ENCODE measurements around the gene SH2D5. TPM values are rescaled to one million over a fixed set of nuclear protein-coding genes. Genes with fewer than 3 reads are reported as not detected.

The SH2D5 gene
- polyA plus RNA-seq, 4 donors = 0.07 to 1.1 (median 0.16) TPM

DNA sequence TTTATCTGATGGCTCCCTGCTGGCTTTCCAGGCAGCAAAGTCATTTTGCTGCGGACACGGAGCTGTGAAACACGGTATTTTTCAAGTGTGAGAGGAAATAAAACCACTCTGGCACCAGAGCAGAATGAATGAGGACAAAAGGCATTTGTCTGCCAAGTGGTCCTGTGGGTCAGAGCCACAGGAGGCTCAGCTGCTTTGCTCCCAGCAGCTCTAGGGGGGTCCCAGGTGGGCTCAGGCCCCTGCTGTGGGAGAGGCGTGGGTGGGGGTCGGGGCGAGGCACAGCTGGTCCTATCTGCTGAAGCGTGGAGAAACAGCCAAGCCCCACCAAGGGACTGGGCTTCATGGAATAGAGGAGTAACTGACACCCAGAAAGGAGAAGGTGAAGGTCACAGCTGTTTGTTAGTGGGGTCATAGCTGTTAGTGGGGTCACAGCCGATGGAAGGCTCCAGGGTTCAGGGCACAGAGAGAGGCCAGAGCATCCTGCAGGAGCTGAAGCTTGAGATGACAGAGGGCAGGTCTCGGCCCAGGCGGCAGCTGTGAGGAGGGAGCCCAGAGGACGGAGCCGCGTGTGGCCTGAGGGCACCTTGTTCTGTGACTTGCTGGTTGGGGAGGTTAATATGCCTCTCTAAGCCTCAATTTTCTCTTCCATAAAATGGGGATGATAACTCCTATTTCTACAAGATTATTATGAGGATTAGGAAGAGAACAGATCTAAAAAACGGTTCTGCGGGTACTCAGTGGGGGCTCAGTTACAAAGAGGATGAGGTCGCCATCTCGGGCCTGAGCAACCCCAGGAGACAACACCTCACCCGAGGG lies 21.8 kb downstream of the SH2D5 start:
- Histone ChIP-seq H3K9me3 (ENCODE audit: control insufficient read depth in 2 of 2, insufficient read depth in 1 of 2, low read depth in 1 of 2, low read length in 1 of 2) (peaks cover 0 to 3% of the 10 kb centered on the region in 2 donors), H3K4me3 (ENCODE audit: low read depth in 1 of 3, low read length in 3 of 3) (no peak overlapping the region), H3K27ac (ENCODE audit: low read depth in 1 of 3, low read length in 2 of 3) (no peak overlapping the region), H3K4me1 (ENCODE audit: control insufficient read depth in 3 of 3, insufficient read depth in 2 of 3, low read depth in 1 of 3, low read length in 2 of 3) (no peaks in the 10 kb centered on the region), H3K36me3 (ENCODE audit: control insufficient read depth in 3 of 3, insufficient read depth in 2 of 3, low read depth in 1 of 3, low read length in 3 of 3) (no peaks in the 10 kb centered on the region), H3K27me3 (ENCODE audit: control insufficient read depth in 3 of 3, insufficient read depth in 3 of 3, low read length in 3 of 3) (peaks cover 0 to 2% (median 0%) of the 10 kb centered on the region in 3 donors)
- WGBS, 3 donors = 66 to 71% (median 67%) methylated on average over 18 of the region's 18 CpGs
- FAIRE-seq (no peak), DNase-seq (no peak)

DNA sequence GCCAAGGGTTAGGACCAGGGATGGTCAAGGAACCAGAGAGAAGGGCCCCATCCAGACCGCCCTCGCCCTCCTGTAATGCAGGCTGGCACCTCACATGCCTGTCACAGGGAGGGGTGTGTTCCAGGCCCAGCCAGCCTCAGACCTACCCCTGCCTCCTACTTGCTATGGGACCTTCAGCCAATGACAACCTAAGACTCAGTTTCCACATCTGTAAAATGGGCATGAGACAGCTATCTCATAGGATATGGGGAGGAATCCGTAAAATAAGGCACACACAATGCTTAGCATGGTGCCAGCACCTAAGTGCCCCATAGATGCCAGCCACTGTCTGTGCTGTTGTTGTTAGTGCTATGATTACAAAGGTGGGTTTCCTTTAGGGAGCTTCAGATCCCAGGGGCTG lies 22.6 kb downstream of the SH2D5 start:
- no peak overlapping the region for H3K27ac ChIP-seq (ENCODE audit: low read depth in 1 of 3, low read length in 2 of 3)
- H3K27me3 ChIP-seq (ENCODE audit: control insufficient read depth in 3 of 3, insufficient read depth in 3 of 3, low read length in 3 of 3) = no peaks in the 10 kb centered on the region
- H3K4me1 ChIP-seq (ENCODE audit: control insufficient read depth in 3 of 3, insufficient read depth in 2 of 3, low read depth in 1 of 3, low read length in 2 of 3) = no peaks in the 10 kb centered on the region
- H3K36me3 ChIP-seq (ENCODE audit: control insufficient read depth in 3 of 3, insufficient read depth in 2 of 3, low read depth in 1 of 3, low read length in 3 of 3) = no peaks in the 10 kb centered on the region
- FAIRE-seq (no peak), DNase-seq (no peak)
- H3K4me3 ChIP-seq (ENCODE audit: low read depth in 1 of 3, low read length in 3 of 3) = no peak overlapping the region
- 87 to 94% (median 92%) methylated on average over 2 to 3 of the region's 3 CpGs for WGBS, 3 donors
- peaks cover 0 to 3% of the 10 kb centered on the region in 2 donors for H3K9me3 ChIP-seq (ENCODE audit: control insufficient read depth in 2 of 2, insufficient read depth in 1 of 2, low read depth in 1 of 2, low read length in 1 of 2)

DNA sequence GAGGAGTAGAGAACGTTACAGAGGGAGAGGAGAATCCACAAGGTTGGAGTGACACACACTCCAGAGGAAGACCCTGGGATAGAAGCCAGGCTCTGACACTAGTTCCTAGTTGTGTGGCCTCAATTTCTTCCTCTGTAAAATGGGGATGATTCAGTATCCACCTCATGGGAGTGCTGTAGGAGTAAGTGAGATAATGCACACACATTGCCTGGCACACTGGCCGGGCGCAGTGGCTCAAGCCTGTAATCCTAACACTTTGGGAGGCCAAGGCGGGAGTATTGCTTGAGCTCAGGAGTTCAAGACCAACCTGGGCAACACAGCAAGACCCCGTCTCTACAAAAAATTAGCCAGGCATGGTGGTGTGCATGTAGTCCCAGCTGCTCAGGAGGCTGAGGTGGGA lies 23.6 kb downstream of the SH2D5 start:
- FAIRE-seq (no peak), DNase-seq (no peak)
- H3K4me1 ChIP-seq (ENCODE audit: control insufficient read depth in 3 of 3, insufficient read depth in 2 of 3, low read depth in 1 of 3, low read length in 2 of 3) = no peaks in the 10 kb centered on the region
- no peaks in the 10 kb centered on the region for H3K36me3 ChIP-seq (ENCODE audit: control insufficient read depth in 3 of 3, insufficient read depth in 2 of 3, low read depth in 1 of 3, low read length in 3 of 3)
- H3K27me3 ChIP-seq (ENCODE audit: control insufficient read depth in 3 of 3, insufficient read depth in 3 of 3, low read length in 3 of 3) = no peaks in the 10 kb centered on the region
- no peak overlapping the region for H3K27ac ChIP-seq (ENCODE audit: low read depth in 1 of 3, low read length in 2 of 3)
- 74 to 87% (median 80%) methylated on average over 5 of the region's 5 CpGs for WGBS, 3 donors
- no peak overlapping the region for H3K4me3 ChIP-seq (ENCODE audit: low read depth in 1 of 3, low read length in 3 of 3)
- H3K9me3 ChIP-seq (ENCODE audit: control insufficient read depth in 2 of 2, insufficient read depth in 1 of 2, low read depth in 1 of 2, low read length in 1 of 2) = peaks cover 0 to 3% of the 10 kb centered on the region in 2 donors

DNA sequence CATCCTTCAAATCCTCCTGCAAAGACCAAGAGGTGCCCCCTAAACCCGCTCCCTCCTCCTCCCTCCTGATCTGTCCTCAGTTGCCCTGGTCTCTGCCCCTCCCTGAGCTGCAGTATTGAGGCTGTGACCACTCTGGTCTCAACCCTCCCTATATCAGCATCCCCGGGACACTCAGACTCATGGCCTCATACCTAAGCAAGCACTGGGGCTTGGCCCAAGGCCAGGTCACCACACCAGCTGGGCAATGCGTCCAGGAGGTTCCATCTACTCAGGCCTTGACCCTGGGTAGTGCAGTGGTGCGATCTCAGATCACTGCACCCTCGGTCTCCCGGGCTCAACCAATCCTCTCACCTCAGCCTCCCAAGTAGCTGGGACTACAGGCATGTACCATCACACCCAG lies 24.4 kb downstream of the SH2D5 start:
- H3K27me3 ChIP-seq (ENCODE audit: control insufficient read depth in 3 of 3, insufficient read depth in 3 of 3, low read length in 3 of 3) = no peaks in the 10 kb centered on the region
- H3K36me3 ChIP-seq (ENCODE audit: control insufficient read depth in 3 of 3, insufficient read depth in 2 of 3, low read depth in 1 of 3, low read length in 3 of 3) = no peaks in the 10 kb centered on the region
- H3K27ac ChIP-seq (ENCODE audit: low read depth in 1 of 3, low read length in 2 of 3) = no peak overlapping the region
- H3K4me1 ChIP-seq (ENCODE audit: control insufficient read depth in 3 of 3, insufficient read depth in 2 of 3, low read depth in 1 of 3, low read length in 2 of 3) = no peaks in the 10 kb centered on the region
- H3K4me3 ChIP-seq (ENCODE audit: low read depth in 1 of 3, low read length in 3 of 3) = no peak overlapping the region
- 73 to 86% (median 84%) methylated on average over 6 of the region's 6 CpGs for WGBS, 3 donors
- H3K9me3 ChIP-seq (ENCODE audit: control insufficient read depth in 2 of 2, insufficient read depth in 1 of 2, low read depth in 1 of 2, low read length in 1 of 2) = peaks cover 0 to 3% of the 10 kb centered on the region in 2 donors
- no peak for DNase-seq
- no peak for FAIRE-seq

DNA sequence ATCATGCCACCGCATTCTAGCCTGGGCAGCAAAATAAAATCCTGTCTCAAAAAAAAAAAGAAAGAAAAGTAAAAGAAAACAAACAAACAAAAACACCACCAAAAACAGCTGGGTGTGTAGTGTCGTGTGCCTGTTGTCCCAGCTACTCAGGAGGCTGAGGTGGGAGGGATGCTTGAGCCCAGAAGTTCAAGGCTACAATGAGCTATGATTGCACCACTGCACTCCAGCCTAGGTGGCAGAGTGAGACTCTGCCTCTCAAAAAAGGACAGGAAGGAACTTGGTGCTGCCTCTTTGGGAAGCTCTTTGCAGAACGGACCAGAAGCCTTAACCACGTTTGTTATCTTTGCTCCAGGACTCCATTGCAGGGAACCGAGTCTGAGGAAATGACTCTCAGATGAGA lies 25.7 kb downstream of the SH2D5 start:
- WGBS, 3 donors = 50 to 53% (median 50%) methylated on average over 5 of the region's 5 CpGs
- Histone ChIP-seq H3K4me3 (ENCODE audit: low read depth in 1 of 3, low read length in 3 of 3) (no peak overlapping the region), H3K27me3 (ENCODE audit: control insufficient read depth in 3 of 3, insufficient read depth in 3 of 3, low read length in 3 of 3) (no peaks in the 10 kb centered on the region), H3K27ac (ENCODE audit: low read depth in 1 of 3, low read length in 2 of 3) (no peak overlapping the region), H3K9me3 (ENCODE audit: control insufficient read depth in 2 of 2, insufficient read depth in 1 of 2, low read depth in 1 of 2, low read length in 1 of 2) (peaks cover 0 to 3% of the 10 kb centered on the region in 2 donors), H3K4me1 (ENCODE audit: control insufficient read depth in 3 of 3, insufficient read depth in 2 of 3, low read depth in 1 of 3, low read length in 2 of 3) (peaks cover 0 to 4% (median 0%) of the 10 kb centered on the region in 3 donors), H3K36me3 (ENCODE audit: control insufficient read depth in 3 of 3, insufficient read depth in 2 of 3, low read depth in 1 of 3, low read length in 3 of 3) (no peaks in the 10 kb centered on the region)
- DNase-seq (no peak), FAIRE-seq (no peak)

DNA sequence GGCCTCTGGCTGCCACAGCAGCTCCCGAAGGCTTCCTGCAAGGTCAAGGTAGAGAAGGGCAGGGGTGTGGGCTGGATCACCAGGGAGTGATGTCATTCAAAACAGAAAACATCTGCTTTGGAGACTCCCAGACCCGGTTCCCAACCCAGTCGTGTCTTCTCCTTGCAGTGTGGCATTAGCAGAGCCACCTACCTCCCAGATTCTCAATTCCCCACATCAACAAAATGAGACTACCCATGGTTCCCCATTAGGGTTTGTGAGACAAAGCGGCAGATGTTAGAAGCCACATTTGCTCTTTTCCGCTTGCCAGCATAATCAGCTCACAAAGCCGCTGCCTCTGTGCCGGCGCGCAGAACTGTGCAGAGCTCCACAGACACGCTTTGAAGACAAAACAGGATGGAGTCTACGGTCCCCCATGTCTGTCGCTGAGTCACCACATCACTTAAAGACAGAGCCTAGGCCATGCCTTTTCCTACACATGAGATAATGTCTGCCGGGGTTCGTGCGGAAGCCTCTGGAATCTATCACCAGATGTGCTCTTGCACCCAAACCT lies 27.2 kb downstream of the SH2D5 start:
- no peak overlapping the region for H3K27ac ChIP-seq (ENCODE audit: low read depth in 1 of 3, low read length in 2 of 3)
- FAIRE-seq (no peak), DNase-seq (no peak)
- H3K4me1 ChIP-seq (ENCODE audit: control insufficient read depth in 3 of 3, insufficient read depth in 2 of 3, low read depth in 1 of 3, low read length in 2 of 3) = peaks cover 0 to 10% (median 0%) of the 10 kb centered on the region in 3 donors
- H3K9me3 ChIP-seq (ENCODE audit: control insufficient read depth in 2 of 2, insufficient read depth in 1 of 2, low read depth in 1 of 2, low read length in 1 of 2) = peaks cover 0 to 3% of the 10 kb centered on the region in 2 donors
- no peaks in the 10 kb centered on the region for H3K36me3 ChIP-seq (ENCODE audit: control insufficient read depth in 3 of 3, insufficient read depth in 2 of 3, low read depth in 1 of 3, low read length in 3 of 3)
- no peak overlapping the region for H3K4me3 ChIP-seq (ENCODE audit: low read depth in 1 of 3, low read length in 3 of 3)
- WGBS, 3 donors = 85 to 88% (median 87%) methylated on average over 15 of the region's 15 CpGs
- H3K27me3 ChIP-seq (ENCODE audit: control insufficient read depth in 3 of 3, insufficient read depth in 3 of 3, low read length in 3 of 3) = no peaks in the 10 kb centered on the region

DNA sequence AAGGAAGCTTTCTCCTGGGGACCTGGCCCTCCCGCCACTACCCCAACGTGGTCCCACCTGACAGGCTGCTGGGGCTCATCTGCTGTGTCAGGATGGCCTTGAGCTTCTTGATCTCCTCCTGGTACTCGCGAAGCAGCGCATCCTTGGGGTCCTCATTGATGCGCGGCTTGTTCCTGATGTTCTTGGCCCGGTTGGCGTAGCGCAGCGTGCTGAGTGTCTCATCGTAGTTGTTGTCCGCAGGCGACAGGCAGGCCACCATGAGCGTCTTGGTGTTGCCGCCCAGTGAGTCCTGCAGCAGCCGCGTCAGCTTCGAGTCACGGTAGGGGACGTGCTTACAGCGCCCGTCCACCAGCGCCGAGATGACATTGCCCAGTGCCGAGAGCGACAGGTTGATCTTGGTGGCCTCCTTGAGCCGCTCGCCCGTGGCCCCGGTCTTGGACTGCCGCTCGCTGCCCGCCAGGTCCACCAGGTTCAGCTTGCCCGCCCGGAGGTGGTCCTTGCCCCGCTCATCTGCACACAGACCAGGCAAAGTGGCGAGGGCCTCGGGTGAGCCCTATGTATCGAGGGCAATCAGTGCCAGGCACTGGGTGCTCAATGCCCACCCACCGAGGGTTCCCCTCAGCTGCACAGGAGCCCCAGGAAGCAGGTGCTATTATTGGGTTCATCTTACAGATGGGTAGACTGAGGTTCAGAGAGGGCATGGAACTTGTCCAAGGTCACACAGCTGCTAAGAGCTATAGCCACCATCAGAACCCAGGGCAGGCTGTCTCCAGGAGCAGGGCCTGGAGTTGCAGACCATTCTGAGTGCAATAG lies 27.9 kb downstream of the SH2D5 start:
- 94 to 95% (median 94%) methylated on average over 38 to 41 of the region's 41 CpGs for WGBS, 3 donors
- Histone ChIP-seq H3K9me3 (ENCODE audit: control insufficient read depth in 2 of 2, insufficient read depth in 1 of 2, low read depth in 1 of 2, low read length in 1 of 2) (peaks cover 0 to 3% of the 10 kb centered on the region in 2 donors), H3K36me3 (ENCODE audit: control insufficient read depth in 3 of 3, insufficient read depth in 2 of 3, low read depth in 1 of 3, low read length in 3 of 3) (no peaks in the 10 kb centered on the region), H3K27me3 (ENCODE audit: control insufficient read depth in 3 of 3, insufficient read depth in 3 of 3, low read length in 3 of 3) (no peaks in the 10 kb centered on the region), H3K4me3 (ENCODE audit: low read depth in 1 of 3, low read length in 3 of 3) (no peak overlapping the region), H3K4me1 (ENCODE audit: control insufficient read depth in 3 of 3, insufficient read depth in 2 of 3, low read depth in 1 of 3, low read length in 2 of 3) (peaks cover 0 to 10% (median 0%) of the 10 kb centered on the region in 3 donors), H3K27ac (ENCODE audit: low read depth in 1 of 3, low read length in 2 of 3) (no peak overlapping the region)
- DNase-seq (no peak), FAIRE-seq (no peak)

DNA sequence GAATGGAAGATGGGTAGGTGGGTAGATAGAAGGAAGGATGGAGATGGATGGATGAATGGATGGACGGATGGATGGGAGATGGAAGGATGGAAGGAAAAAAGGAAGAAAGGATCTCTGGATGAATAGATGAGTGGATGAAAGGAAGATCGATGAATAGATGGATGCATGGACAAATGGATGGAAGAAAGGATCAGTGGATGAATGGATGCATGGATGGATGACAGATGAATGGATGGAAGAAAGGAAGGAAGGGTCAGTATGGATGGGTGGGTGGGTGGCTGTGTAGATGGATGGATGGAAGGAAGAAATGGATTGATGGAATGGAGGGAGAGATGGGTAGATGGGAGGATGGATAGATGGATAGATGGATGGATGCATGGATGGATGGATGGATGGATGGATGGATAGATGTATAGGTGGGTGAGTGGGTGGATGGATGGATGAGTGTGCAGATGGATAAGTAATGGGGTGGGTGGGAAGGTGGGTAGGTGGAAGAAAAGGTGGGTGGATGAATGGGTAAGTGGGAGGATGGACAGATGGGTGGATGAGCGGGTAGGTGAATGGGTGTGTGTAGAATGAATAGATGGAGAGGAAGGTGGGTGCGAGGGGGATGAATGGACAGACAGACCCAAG lies 29.3 kb downstream of the SH2D5 start:
- Histone ChIP-seq H3K4me1 (ENCODE audit: control insufficient read depth in 3 of 3, insufficient read depth in 2 of 3, low read depth in 1 of 3, low read length in 2 of 3) (peaks cover 0 to 10% (median 0%) of the 10 kb centered on the region in 3 donors), H3K27ac (ENCODE audit: low read depth in 1 of 3, low read length in 2 of 3) (no peak overlapping the region), H3K9me3 (ENCODE audit: control insufficient read depth in 2 of 2, insufficient read depth in 1 of 2, low read depth in 1 of 2, low read length in 1 of 2) (peaks cover 0 to 3% of the 10 kb centered on the region in 2 donors), H3K27me3 (ENCODE audit: control insufficient read depth in 3 of 3, insufficient read depth in 3 of 3, low read length in 3 of 3) (no peaks in the 10 kb centered on the region), H3K4me3 (ENCODE audit: low read depth in 1 of 3, low read length in 3 of 3) (no peak overlapping the region), H3K36me3 (ENCODE audit: control insufficient read depth in 3 of 3, insufficient read depth in 2 of 3, low read depth in 1 of 3, low read length in 3 of 3) (no peaks in the 10 kb centered on the region)
- FAIRE-seq (no peak), DNase-seq (no peak)
- 87 to 92% (median 91%) methylated on average over 4 of the region's 4 CpGs for WGBS, 3 donors
